RCC 7860 (cell line): ENCODE results near the gene GCAT.

Experiments used
- DNase-seq: peaks from one replicate; pipeline ENCODE4 v3.0.0-alpha.2; 2015; ENCODE audit warnings: low spot score
- FAIRE-seq: peaks from 2 replicates; lab custom pipeline; 2012; peaks lifted over from hg19 to GRCh38; lab: Jason Lieb, UNC

Gene GCAT

GRCh38 chr22:37842015-37842793, 34.5 kb downstream of the GCAT start:
- FAIRE-seq (no peak), DNase-seq (no peak)

- DNase-seq (no peak), FAIRE-seq (no peak)
Measured at GRCh38 chr22:37843741-37844089, 36.0 kb downstream of the GCAT start.

DNA sequence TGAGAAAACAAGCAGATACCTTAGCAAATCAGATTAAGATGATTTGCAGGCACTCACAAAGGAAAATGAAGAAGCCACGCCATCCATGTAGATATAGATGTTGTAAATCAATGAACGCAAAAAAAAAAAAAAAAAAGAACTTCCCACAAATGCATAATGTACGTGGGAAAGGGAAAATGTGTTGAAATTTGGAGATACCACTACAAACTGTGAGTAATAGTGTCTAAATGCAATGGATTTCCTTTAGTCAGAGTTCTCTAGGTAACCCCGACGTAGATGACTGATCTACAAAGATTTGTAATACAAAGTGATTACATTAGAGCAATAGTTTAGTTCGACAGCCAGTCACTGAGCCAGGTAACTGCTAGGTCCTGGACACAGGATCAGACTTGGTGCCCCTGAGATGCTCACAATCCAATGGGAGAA, 37.2 kb downstream of the GCAT start:
- FAIRE-seq (no peak), DNase-seq (peak; percentile 6)

DNA sequence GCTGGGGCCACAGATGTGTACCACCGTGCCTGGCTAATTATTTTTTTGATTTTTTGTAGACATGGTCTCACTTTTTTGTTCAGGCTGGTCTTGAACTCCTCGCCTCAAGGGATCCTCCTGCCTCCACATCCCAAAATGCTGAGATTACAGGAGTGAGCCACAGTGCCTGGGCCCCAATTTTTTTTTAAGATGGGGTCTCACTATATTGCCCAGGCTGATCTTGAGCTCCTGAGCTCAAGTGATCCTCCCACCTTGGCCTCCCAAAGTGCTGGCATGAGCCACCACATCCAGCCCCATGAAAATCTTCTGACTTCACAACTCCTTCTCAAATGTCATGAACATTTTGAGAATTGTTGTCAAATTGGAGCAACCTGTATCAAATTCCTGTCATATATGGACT, 38.7 kb downstream of the GCAT start:
- no peak for FAIRE-seq
- DNase-seq, result no peak

DNA sequence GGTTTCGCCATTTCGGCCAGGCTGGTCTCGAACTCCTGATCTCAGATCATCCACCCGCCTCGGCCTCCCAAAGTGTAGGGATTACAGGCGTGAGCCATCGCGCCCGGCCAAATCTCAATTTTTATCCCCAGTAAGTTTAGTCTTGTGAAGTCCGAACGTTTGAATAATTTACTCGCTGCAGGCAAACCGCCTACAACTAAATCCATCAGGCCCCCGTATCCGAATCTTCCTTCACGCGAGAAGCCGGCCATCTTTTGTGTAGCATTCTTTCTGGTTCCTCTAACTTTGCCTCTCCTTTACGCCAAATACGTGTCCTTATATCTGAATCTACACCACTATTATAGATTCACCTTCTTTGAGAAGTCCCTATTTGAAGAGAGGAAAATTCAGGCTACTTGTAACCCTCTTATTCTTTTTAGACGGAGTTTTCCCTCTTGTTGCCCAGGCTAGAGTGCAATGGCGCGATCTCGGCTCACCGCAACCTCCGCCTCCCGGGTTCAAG, 40.9 kb downstream of the GCAT start:
- FAIRE-seq (no peak), DNase-seq (no peak)

GRCh38 chr22:37849089-37849751, 41.5 kb downstream of the GCAT start, which contains the start of gene EIF3L:
Gene EIF3L, plus strand, starts transcription at chr22:37849419. Its CDS starts 31 bp downstream, at chr22:37849450.
- FAIRE-seq, result no peak
- peak; percentile 68 for DNase-seq

GRCh38 chr22:37850801-37851200, 43.1 kb downstream of the GCAT start:
- DNase-seq, result no peak
- no peak for FAIRE-seq

DNA sequence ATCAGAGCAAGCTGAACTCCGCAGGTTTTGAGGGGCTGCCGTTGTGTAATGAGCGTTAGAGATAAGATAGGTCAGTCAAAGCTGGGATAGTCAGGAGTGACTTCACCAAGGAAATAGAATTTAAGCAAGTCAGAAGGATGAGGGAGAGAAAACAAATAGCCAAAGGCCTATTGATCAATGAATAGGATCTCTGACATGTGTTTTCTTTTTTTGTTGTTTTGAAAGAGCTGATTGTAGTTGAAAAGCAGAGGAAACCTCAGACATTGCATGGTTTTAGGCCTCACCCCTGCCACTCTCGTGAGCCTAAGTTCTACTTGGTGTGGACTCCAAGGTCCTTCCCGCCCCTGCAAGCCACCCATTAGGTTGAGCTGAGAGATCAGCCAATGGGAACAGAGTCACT, 44.7 kb downstream of the GCAT start:
- no peak for DNase-seq
- no peak for FAIRE-seq

DNA sequence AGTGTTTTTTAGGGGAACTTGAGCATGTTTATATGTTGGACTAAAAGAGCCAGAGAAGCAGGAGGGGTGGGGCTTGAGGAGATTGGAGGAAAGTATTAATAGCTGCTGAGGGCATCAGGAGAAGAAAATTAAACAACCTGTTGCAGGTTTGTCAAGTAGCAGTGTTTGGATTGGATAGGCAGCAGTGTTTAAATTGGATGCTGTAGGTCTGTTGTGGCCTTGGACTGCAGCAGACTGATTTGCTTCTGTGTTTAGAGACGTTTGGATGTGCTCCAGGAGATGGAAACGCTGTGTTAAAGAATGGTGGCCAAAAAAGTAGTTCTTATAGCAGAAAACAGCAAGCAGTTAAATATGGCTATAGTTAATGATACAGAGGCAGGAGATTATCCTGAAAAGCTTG, 47.2 kb downstream of the GCAT start:
- no peak for DNase-seq
- FAIRE-seq, result no peak

GRCh38 chr22:37855462-37855861, 47.7 kb downstream of the GCAT start:
- no peak for FAIRE-seq

GRCh38 chr22:37860796-37861421, 53.2 kb downstream of the GCAT start:
- no peak for DNase-seq
- no peak for FAIRE-seq

More at GRCh38 chr22:37855462-37855861, 47.7 kb downstream of the GCAT start:
- no peak for DNase-seq

DNA sequence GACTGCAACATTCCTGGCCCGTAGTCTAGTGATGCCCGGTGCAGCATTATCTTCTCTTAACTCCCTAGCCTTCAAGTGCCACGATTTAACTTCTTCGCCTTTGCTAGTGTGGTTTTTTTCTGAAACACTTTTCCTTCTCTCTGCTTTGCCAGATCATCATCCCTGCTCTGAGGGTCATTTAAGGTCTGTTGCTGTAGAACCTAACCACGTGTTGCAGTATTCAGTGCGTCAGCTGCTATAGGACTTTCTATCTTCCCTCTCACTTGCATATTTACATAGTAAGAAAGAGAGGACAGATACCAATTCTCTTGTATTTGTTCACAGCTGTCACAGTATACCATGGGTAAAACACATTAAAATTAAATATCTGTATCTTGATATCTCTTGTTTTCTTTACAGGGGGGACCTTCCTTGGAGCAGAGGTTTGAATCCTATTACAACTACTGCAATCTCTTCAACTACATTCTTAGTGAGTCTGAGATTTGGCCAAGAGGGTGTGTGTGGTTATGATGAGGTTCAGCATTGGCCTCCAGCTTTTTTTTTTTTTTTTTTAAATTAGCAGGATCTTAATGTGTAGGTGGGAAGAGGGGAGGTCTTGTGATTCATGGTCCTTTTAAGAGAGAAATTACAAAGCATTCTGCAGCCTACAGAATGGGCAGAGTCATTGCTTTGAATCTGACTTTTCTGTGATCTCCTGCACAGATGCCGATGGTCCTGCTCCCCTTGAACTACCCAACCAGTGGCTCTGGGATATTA, 55.0 kb downstream of the GCAT start:
- FAIRE-seq (no peak), DNase-seq (no peak)

DNA sequence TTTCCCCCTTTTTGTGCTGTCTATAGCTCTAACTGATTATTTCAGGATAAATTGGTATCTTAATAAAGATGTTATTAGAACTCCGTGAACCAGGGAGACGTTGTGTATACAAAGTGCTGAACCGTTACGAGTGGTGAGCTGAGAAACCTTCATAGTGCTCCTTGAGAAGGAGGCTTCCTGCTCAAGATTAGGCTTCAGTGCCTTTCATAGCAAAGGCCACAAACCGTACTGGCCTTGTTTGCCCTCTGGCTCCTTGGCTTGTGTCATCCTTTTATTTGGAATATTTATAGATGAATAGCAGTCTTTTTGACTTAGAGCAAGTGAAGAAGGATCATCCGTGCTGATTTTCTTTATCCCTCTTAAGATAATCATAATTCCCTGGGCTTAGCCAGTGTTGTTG, 57.8 kb downstream of the GCAT start:
- no peak for FAIRE-seq
- DNase-seq, result no peak
